Right lobe of liver (tissue), 6 donors: ENCODE results near the gene LRCH3. TPM values are rescaled to one million over a fixed set of nuclear protein-coding genes. Genes with fewer than 3 reads are reported as not detected.

Experiments used
- ATAC-seq, 4 donors: fragments of 200-7000 bp; cut with Tn5 transposase; one replicate each; pipeline ENCODE4 v1.9.1; 2020; ENCODE audit warnings: mild to moderate bottlenecking in 4 of 4, moderate library complexity in 4 of 4
- DNase-seq, 3 donors: peaks; one replicate each; pipeline ENCODE4 v3.0.0-alpha.2; 2020
- H3K27ac ChIP-seq, 3 donors: fragments of 200-600 bp; one replicate each; pipeline ENCODE4 v1.8.0; 2022
- H3K27me3 ChIP-seq, 2 donors: fragments of 200-600 bp; one replicate each; pipeline ENCODE4 v1.8.0; 2022
- H3K36me3 ChIP-seq, 4 donors: fragments of 200-600 bp; sonication (generic) in 1 of 4; one replicate each; pipeline versions ENCODE4 v1.5.1 to v1.8.0; 2017 to 2022; ENCODE audit warnings: control low read depth in 1 of 4
- H3K4me1 ChIP-seq, 4 donors: fragments of 200-600 bp; sonication (generic) in 1 of 4; one replicate each; pipeline versions ENCODE4 v1.5.1 to v1.8.0; 2017 to 2022; ENCODE audit warnings: control low read depth in 1 of 4
- H3K4me3 ChIP-seq, 3 donors: fragments of 200-600 bp; one replicate each; pipeline ENCODE4 v1.8.0; 2022
- H3K9me3 ChIP-seq, 4 donors: fragments of 200-600 bp; sonication (generic) in 1 of 4; one replicate each; pipeline versions ENCODE4 v1.5.1 to v1.8.0; 2017 to 2022; ENCODE audit warnings: control low read depth in 1 of 4
- CTCF ChIP-seq, 4 donors: fragments of 200-600 bp in 3 of 4; fragments of 450-650 bp in 1 of 4; IDR thresholded peaks; one replicate each; pipeline versions ENCODE4 v1.5.1 to v1.8.0; 2016 to 2022; ENCODE audit warnings: antibody characterized with exemption in 4 of 4, mild to moderate bottlenecking in 2 of 4
- POLR2A ChIP-seq: fragments of 450-650 bp; IDR thresholded peaks from one replicate; pipeline ENCODE4 v1.6.1; 2017; ENCODE audit warnings: antibody characterized with exemption, mild to moderate bottlenecking
- WGBS: methylation state at CpG from one replicate; pipeline ENCODE4 v1.1.6; 2018; ENCODE audit warnings: low coverage, low lambda C conversion rate; ENCODE audit not compliant: insufficient coverage; ENCODE audit errors: missing lambda C conversion rate; 5-methylcytosine and 5-hydroxymethylcytosine counted together
- intact Hi-C, 2 donors: fragments of 100-400 bp; cut with DNase I; formaldehyde crosslinking; loops; one replicate each; pipeline versions ENCODE4 v1.11.2 to v1.14.1; 2022
- long read RNA-seq: library from polyadenylated mRNA; unstranded; transcript quantifications from one replicate; pipeline ENCODE4 v2.0.0, GENCODE V29; 2019
- total RNA-seq, 6 experiments: library from RNA; depleted of rRNA in 2 of 6; stranded (reverse); fragments of >200 nt in 2 of 6; fragmentation: NEBNext Ultra II Directional in 3 of 6; extraction: Animal tissue kit (Norgen Biotek cat#: 25700) in 3 of 6; gene quantifications; one replicate each; pipeline versions ENCODE4 v1.1.0 to v1.2.4, GENCODE V29; 2016 to 2023
- donor health status: DM: no; HTN: yes; CAD: no.
- donor health status: DM: no; HTN: no; CAD: no.
- donor health status: DM: no; HTN: no; CAD: no.
- donor health status: DM: no; HTN: yes; CAD: no.
- donor health status: DM: no; HTN: yes; CAD: no.

LRCH3 gene
- total RNA-seq, result 10 to 100 TPM; 18.8 to 24.2 (median 21.8) TPM
- long read RNA-seq, partial matches to known transcripts, result 1 of 4 reads
- long read RNA-seq, other reads (novel, unspliced or antisense), result 3 of 4 reads

DNA sequence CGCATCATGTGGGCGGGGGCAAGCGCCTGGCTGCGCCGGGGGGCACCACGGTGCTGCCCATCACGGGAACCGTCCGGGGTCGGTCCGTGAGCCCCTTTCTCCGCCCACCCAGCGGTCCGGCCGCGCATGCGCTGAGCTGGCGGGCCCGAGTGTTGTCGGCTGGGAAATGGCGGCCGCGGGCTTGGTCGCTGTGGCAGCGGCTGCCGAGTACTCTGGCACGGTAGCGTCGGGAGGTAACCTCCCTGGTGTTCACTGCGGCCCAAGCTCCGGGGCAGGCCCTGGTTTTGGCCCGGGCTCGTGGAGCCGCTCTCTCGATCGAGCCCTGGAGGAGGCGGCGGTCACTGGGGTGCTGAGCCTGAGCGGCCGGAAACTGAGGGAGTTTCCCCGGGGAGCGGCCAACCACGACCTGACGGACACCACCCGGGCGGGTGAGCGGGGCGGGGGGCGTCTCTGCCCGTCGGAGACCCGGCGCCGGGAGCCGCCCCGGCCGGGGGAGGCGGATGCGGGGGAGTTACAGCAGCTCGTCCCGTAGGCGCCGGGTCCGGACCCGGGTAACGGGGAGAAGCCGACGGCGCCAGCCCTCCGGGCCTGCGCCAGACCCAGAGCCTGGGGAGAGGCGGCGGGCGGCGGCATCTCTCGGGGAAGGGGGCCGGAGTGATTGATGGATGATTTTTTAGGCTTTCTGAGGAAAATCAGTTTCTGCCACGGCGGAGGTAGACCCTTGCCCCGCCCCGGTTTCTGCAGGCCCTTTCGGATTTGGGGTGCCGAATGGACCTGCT, at the start of gene LRCH3:
Gene LRCH3, plus strand, starts transcription at position 142 of the 779 bp plus-strand sequence. Its CDS starts 25 bp downstream, at position 167.
- Histone ChIP-seq H3K36me3 (no peaks in the 10 kb centered on the region), H3K9me3 (no peaks in the 10 kb centered on the region), H3K27ac (peak within 1 kb of the TSS; percentile 88 to 95 (median 94)), H3K4me3 (peak within 1 kb of the TSS; percentile 64 to 84 (median 68)), H3K4me1 (peaks cover 0 to 26% (median 4%) of the 10 kb centered on the region in 4 donors), H3K27me3 (no peaks in the 10 kb centered on the region)
- DNase-seq, result peak; percentile 85 to 86 (median 86)
- WGBS, result 0% methylated on average over 29 of the region's 83 CpGs
- ATAC-seq, result peak; percentile 84 to 96 (median 89)
- TF ChIP-seq POLR2A (peak; percentile 87), CTCF (IDR thresholded peaks at IDR 0.05) (no peak)
- intact Hi-C loops, result no loop called here

DNA sequence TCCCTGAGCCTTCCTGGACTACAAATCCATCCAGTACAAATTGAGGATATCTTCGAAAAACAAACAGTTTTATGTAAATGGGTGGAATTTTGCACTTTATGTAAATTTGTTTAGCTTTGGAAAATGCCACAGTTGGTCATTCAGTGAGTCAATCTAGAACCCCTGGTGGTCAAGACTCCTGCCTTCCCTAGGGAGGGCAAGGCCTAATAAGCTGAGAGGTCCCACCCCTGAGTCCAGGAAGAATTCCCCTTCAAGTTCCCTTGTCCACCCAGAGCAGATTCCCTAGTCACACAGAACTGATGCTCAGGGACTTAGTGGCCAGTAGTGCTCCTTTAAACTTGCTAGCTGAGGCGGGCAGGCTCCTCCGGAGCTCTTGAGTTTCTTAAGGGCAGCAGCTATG, 48.3 kb upstream of the LRCH3 start:
- no peaks in the 10 kb centered on the region for H3K9me3 ChIP-seq
- intact Hi-C loops, result no loop called here
- DNase-seq (no peak), ATAC-seq (no peak)
- no peak overlapping the region for H3K4me3 ChIP-seq
- no peak for TF ChIP-seq CTCF (IDR thresholded peaks at IDR 0.05)
- no peak for TF ChIP-seq POLR2A
- H3K27me3 ChIP-seq, result no peaks in the 10 kb centered on the region
- H3K36me3 ChIP-seq, result no peaks in the 10 kb centered on the region
- WGBS, result 43% methylated on average over 1 of the region's 3 CpGs
- H3K4me1 ChIP-seq, result peaks cover 0 to 8% (median 0%) of the 10 kb centered on the region in 4 donors
- no peak overlapping the region for H3K27ac ChIP-seq

DNA sequence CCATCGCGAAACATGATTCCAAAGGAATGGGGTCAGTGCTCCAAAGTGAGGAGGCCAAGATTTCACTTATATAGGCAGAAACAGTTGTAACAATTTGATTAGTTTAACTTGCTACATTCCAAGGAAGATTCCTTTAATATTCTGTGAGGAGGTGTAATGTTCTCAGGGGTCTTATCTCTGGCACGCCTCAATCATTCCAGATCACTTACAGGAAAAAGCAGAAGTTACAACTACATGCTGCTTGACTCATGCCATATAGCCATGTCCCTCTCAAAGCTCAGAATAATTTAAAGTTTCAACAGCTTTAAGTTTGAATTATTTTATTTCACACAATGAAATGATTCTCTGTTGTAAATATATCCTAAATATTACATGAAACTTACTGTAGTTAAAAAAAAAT, 44.8 kb upstream of the LRCH3 start:
- no peak for DNase-seq
- peaks cover 0 to 16% (median under 1%) of the 10 kb centered on the region in 4 donors for H3K4me1 ChIP-seq
- no peaks in the 10 kb centered on the region for H3K36me3 ChIP-seq
- WGBS, result 85% methylated on average over 3 of the region's 3 CpGs
- intact Hi-C loops, result no loop called here
- no peaks in the 10 kb centered on the region for H3K27me3 ChIP-seq
- TF ChIP-seq POLR2A (no peak), CTCF (IDR thresholded peaks at IDR 0.05) (no peak)
- no peak for ATAC-seq
- no peak overlapping the region for H3K27ac ChIP-seq
- no peak overlapping the region for H3K4me3 ChIP-seq
- no peaks in the 10 kb centered on the region for H3K9me3 ChIP-seq

GRCh38 chr3:197746801-197747237, 44.2 kb upstream of the LRCH3 start:
- 55% methylated on average over 4 of the region's 4 CpGs for whole genome bisulfite sequencing
- DNase-seq, result peak in 1 of 3 donors; percentile 53
- Histone ChIP-seq H3K36me3 (no peaks in the 10 kb centered on the region), H3K4me3 (no peak overlapping the region), H3K9me3 (no peaks in the 10 kb centered on the region), H3K4me1 (peaks cover 0 to 22% (median 2%) of the 10 kb centered on the region in 4 donors), H3K27ac (no peak overlapping the region), H3K27me3 (no peaks in the 10 kb centered on the region)
- intact Hi-C loops, result no loop called here
- no peak for ATAC-seq
- TF ChIP-seq POLR2A, result no peak
- TF ChIP-seq CTCF (IDR thresholded peaks at IDR 0.05), result no peak
